ENCODE data around the gene DRC3. TPM values are rescaled to one million over a fixed set of nuclear protein-coding genes. Genes with fewer than 3 reads are reported as not detected.

The DRC3 gene
- total and polyA plus RNA-seq, 2 donors (not counting 1 experiment from before 2014, with no cell fraction given), result 0.17 TPM; not detected in 1

DNA sequence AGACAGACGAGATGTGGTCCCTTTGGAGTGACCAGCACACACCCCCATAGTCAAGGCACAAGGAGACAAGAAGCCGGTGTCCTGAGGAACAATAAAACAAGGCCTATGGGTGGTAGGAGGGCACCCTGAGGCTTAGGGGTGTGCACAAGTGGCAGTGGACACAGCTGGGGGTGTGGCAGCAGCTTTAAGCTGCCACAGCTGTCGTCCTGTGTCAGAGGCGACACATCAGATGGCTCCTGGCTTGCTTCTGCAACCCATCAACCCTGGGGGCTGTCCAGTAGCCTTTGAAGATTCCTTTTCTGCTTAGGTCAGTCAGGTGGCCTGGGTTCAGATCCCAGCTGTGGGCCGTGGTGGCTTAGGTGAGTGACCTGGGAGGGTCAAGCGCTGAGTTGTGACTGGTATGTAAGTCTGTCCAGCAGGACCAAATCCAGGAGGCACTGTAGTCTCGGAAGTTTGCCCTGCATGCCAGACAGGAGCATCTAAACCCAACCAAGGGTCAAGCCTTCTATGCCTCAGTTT lies 15.8 kb downstream of the DRC3 start:
- Mint-ChIP-seq H3K27ac (no peak overlapping the region), H3K4me1 (no peaks in the 10 kb centered on the region), H3K4me3 (no peak overlapping the region), H3K27me3 (no peaks in the 10 kb centered on the region), H3K9me3 (ENCODE audit: insufficient read depth) (no peaks in the 10 kb centered on the region)
- Histone ChIP-seq H3K36me3 (replicated peaks in 1 of 2; ENCODE audit: control extremely low read depth in 1 of 2, control insufficient read depth in 1 of 2, extremely low read depth in 1 of 2, insufficient read depth in 2 of 2, low read length in 1 of 2) (no peaks in the 10 kb centered on the region), H3K4me2 (replicated peaks; ENCODE audit: low read depth, low read length, poor library complexity, severe bottlenecking) (no peak overlapping the region), H3K9me3 (ENCODE audit: control extremely low read depth in 1 of 3, control insufficient read depth in 2 of 3, insufficient read depth in 1 of 3, low read length in 2 of 3) (no peaks in the 10 kb centered on the region), H3K27ac (ENCODE audit: low read length in 2 of 2) (no peak overlapping the region), H3K27me3 (replicated peaks in 1 of 4; ENCODE audit: control extremely low read depth in 1 of 4, control insufficient read depth in 3 of 4, insufficient read depth in 4 of 4, low read length in 3 of 4) (no peaks in the 10 kb centered on the region), H3K9ac (ENCODE audit: low read length) (no peak overlapping the region), H3K79me2 (ENCODE audit: control insufficient read depth, insufficient read depth, low read length) (no peaks in the 10 kb centered on the region), H4K20me1 (ENCODE audit: control insufficient read depth, insufficient read depth, low read length, poor library complexity, severe bottlenecking) (no peaks in the 10 kb centered on the region), H3K4me3 (ENCODE audit: control extremely low read depth in 1 of 5, extremely low read depth in 1 of 5, insufficient read depth in 1 of 5, low read depth in 2 of 5, low read length in 4 of 5) (no peak overlapping the region), H3K4me1 (ENCODE audit: control insufficient read depth in 2 of 2, insufficient read depth in 2 of 2, low read length in 2 of 2) (no peaks in the 10 kb centered on the region), H2AFZ (ENCODE audit: insufficient read depth, low read depth, low read length, poor library complexity, severe bottlenecking) (no peak overlapping the region)
- WGBS (ENCODE audit: insufficient coverage), result 92% methylated on average over 5 of the region's 7 CpGs
- TF ChIP-seq EZH2 (IDR thresholded peaks at IDR 0.05; ENCODE audit: borderline replicate concordance, insufficient read depth, low read depth, low read length, poor library complexity, severe bottlenecking), result no peak
- TF ChIP-seq CTCF (IDR thresholded peaks at IDR 0.05), result no peak
- DNase-seq, result no peak
- intact Hi-C loops (cut with micrococcal nuclease), result no loop called here
- CTCF ChIA-PET, result no interaction called here
- ATAC-seq (ENCODE audit: low read depth), result no peak
- POLR2A ChIA-PET, result interaction anchor here (0.6 kb wide), 1 partner anchor 175 kb away, joined by 3 read pairs; no protein-coding TSS in a partner anchor

GRCh38 chr17:17989081-17989480 lies 16.4 kb downstream of the DRC3 start:
- DNase-seq, result no peak
- intact Hi-C loops (cut with micrococcal nuclease), result no loop called here
- ChIA-PET CTCF (no interaction called here), POLR2A (no interaction called here)
- H3K4me2 ChIP-seq (replicated peaks; ENCODE audit: low read depth, low read length, poor library complexity, severe bottlenecking), result no peak overlapping the region
- H3K4me3 ChIP-seq (ENCODE audit: control extremely low read depth in 1 of 5, extremely low read depth in 1 of 5, insufficient read depth in 1 of 5, low read depth in 2 of 5, low read length in 4 of 5), result no peak overlapping the region
- Mint-ChIP-seq H3K4me1 (no peaks in the 10 kb centered on the region), H3K27ac (no peak overlapping the region), H3K4me3 (no peak overlapping the region), H3K9me3 (ENCODE audit: insufficient read depth) (no peaks in the 10 kb centered on the region), H3K27me3 (no peaks in the 10 kb centered on the region)
- 97% methylated on average over 9 of the region's 9 CpGs for WGBS (ENCODE audit: insufficient coverage)
- TF ChIP-seq EZH2 (IDR thresholded peaks at IDR 0.05; ENCODE audit: borderline replicate concordance, insufficient read depth, low read depth, low read length, poor library complexity, severe bottlenecking) (no peak), CTCF (IDR thresholded peaks at IDR 0.05) (no peak)
- H3K9ac ChIP-seq (ENCODE audit: low read length), result no peak overlapping the region
- no peak for ATAC-seq (ENCODE audit: low read depth)
- H3K9me3 ChIP-seq (ENCODE audit: control extremely low read depth in 1 of 3, control insufficient read depth in 2 of 3, insufficient read depth in 1 of 3, low read length in 2 of 3), result no peaks in the 10 kb centered on the region
- H3K4me1 ChIP-seq (ENCODE audit: control insufficient read depth in 2 of 2, insufficient read depth in 2 of 2, low read length in 2 of 2), result no peaks in the 10 kb centered on the region
- no peaks in the 10 kb centered on the region for H3K79me2 ChIP-seq (ENCODE audit: control insufficient read depth, insufficient read depth, low read length)
- H3K36me3 ChIP-seq (replicated peaks in 1 of 2; ENCODE audit: control extremely low read depth in 1 of 2, control insufficient read depth in 1 of 2, extremely low read depth in 1 of 2, insufficient read depth in 2 of 2, low read length in 1 of 2), result no peaks in the 10 kb centered on the region
- H2AFZ ChIP-seq (ENCODE audit: insufficient read depth, low read depth, low read length, poor library complexity, severe bottlenecking), result no peak overlapping the region
- no peak overlapping the region for H3K27ac ChIP-seq (ENCODE audit: low read length in 2 of 2)
- no peaks in the 10 kb centered on the region for H3K27me3 ChIP-seq (replicated peaks in 1 of 4; ENCODE audit: control extremely low read depth in 1 of 4, control insufficient read depth in 3 of 4, insufficient read depth in 4 of 4, low read length in 3 of 4)
- no peaks in the 10 kb centered on the region for H4K20me1 ChIP-seq (ENCODE audit: control insufficient read depth, insufficient read depth, low read length, poor library complexity, severe bottlenecking)

Measured in B cell (primary cell).